SW480 (cell line): ENCODE data around the gene FBXW8.

Experiments used
- DNase-seq: peaks from one replicate; pipeline ENCODE4 v3.0.0-alpha.2; 2016; ENCODE audit warnings: low spot score

Gene FBXW8

GRCh38 chr12:117060246-117060928, 149.6 kb downstream of the FBXW8 start:
- DNase-seq: peak; percentile 63

- no peak for DNase-seq
Measured at GRCh38 chr12:117060929-117061305, 150.2 kb downstream of the FBXW8 start.

DNA sequence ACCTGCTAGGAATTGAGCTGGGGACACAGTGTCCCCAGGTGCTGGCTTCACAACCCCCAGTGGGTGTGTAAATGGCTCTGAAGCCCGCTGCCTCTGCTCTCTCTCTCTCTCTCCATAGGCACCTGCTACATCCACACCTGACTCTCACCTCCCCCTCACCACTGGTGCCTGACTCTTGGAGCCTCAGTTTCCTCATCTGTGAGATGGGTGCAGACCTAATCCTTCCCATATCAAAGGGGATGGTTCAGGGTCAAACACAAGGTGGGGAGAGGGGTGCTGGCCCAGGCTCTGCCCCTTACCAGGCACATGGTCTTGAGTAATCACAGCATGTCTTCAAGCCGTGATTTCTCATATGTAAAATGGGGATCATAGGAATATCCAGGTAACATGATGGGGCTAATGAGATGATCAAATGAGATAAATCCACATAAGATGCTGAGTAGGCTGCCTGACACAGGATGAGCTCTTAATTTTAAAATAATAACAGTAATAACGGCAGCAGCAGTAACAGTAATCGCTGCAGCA, 150.9 kb downstream of the FBXW8 start:
- DNase-seq: no peak

DNA sequence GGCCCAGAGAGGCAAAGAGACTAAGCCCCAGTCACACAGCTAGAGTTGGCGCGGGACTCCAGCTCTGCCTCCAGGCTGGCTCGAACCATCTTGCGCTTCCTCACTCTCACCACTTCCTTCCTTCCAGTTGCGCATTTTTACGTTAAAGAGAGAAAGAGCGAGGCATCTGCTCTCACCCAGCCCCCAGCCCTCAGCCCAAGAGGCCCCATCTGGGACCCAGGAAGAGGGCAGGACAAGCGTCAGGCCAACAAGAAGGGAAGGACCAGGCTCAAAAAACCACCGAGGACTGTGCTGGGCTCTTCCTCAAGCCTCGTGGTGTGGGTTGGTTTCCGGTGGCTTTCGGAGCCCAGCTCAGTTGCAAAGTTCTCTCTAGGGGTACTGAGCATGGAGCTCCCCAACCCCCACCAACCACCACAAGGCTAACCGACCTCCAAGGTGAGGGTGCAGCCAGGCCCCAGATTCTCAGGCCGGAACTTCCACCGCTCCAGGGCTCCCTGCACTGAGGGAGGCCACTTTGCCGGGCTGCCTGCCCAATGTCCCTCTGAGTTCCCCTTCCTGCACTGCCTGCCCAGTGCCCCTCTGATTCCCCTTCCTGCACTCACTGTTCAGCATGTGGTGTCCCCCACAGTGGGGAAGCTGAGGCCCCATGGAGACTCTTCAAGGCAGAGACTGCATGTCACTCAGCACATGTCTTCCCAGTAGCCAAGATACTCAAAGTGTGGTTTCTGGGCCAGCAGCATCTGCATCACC, 152.6 kb downstream of the FBXW8 start:
- no peak for DNase-seq

GRCh38 chr12:117064049-117064448, 153.3 kb downstream of the FBXW8 start:
- DNase-seq: no peak

GRCh38 chr12:117064596-117064995, 153.8 kb downstream of the FBXW8 start:
- no peak for DNase-seq

- DNase-seq: no peak
Measured at GRCh38 chr12:117067016-117067415, 156.3 kb downstream of the FBXW8 start.

- DNase-seq: no peak
Measured at GRCh38 chr12:117067638-117068037, 156.9 kb downstream of the FBXW8 start.

DNA sequence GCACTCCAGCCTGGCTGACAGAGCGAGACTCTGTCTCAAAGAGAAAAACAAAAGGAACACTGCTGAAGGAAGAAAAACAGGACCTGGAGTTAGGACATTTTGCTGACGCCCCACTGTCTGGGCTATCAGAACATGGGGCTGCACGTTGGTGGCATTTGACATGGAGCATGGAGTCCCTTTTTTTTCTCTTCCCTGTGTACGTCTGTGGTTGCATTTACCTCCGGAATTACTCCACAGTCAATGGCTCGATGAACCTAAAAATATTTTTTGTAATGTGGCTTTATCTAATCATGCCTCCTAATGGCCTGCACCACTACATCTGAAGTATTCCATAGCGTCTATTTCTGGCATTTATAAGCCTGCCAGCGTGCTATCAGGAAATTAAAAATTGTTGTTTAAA, 157.7 kb downstream of the FBXW8 start:
- DNase-seq: no peak

DNA sequence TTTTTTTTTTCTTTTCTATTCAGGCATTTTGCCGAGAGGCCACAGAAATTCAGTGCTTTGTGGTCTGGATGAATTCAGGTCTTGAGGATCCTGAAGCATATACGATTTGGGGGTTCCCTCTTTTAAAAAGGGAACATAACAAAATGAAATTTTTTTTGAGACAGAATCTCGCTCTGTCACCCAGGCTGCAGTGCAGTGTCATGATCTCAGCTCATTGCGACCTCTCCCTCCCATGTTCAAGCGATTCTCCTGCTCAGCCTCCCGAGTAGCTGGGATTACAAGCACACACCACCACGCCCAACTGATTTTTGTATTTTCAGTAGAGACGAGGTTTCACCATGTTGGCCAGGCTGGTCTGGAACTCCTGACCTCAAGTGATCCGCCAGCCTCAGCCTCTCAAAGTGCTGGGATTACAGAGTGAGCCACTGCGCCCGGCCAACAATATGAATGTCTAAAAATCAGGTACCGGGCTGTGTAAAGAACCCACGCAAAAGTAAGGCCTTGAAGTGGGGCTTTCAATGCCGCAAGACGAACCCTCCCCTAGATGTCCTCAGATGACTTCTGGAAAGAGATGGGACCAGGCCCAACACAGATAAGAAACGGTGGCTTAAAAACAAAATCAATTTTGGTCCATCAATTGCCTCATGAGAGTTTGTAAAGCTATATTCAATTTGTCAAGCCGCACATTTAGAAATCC, 158.5 kb downstream of the FBXW8 start:
- no peak for DNase-seq

DNA sequence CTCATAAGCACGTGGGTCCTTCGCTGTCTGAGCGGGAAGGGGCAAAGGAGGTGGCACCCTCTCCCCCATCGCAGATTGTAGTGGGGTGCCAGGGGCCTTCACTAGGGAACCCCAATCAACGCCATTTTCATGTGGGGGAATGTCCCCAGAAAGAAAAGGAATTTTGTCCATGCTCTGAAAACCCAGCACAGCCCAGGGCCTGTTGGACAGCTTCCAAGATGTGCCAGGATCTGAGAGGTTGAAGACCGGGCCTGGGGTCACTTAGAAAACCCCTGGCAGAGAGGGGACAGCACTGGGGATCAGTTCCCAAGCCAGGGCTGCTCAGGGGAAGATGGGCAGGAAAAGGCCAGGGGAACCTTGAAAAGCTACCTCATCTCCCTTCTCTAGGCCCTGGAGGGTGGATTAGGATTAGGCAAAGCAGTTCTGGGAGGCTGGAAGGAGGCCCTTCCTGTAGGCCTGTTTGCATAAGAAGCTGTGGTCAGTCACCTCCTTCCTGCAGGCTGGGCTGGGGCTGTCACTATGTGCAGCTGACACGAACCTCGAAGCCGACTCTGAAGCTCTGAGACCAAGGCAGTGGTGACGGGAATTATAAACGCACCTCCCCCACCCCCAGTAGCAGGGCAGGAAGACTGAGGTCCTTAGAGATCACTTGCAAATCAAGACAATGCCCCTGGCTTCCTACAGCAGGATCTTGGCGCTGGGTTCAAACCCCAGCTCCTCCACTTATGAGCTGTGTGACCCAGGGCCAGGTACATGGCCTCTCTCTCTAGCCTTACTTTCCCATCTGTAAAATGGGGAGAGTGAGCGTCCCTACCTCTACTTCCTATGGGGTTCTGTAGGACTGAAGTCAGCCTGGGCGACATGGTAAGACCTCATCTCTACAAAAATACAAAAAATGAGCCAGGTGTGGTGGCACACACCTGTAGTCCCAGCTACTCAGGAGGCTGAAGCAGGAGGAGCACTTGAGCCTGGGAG, 159.5 kb downstream of the FBXW8 start:
- no peak for DNase-seq

- DNase-seq: no peak
Measured at GRCh38 chr12:117071009-117071408, 160.3 kb downstream of the FBXW8 start.

GRCh38 chr12:117072106-117072505, 161.4 kb downstream of the FBXW8 start:
- no peak for DNase-seq

GRCh38 chr12:117072736-117073490, 162.2 kb downstream of the FBXW8 start:
- DNase-seq: no peak

DNA sequence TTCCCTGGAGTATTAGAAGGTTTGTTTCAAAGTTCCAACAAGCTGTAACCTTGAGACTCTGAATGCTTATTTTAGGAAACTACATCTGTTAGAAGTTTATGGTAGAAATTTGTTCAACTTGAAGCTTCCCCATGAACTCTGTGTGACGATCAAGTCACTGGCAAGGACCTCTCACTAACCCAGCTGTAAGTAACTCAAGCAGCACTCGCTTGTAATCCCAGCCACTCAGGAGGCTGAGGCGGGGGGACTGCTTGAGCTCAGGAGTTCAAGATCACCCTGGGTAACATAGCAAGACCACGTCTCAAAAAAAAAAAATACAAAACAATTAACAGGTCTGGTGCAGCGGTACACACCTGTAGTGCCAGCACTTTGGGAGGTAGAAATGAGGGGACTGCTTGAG, 162.9 kb downstream of the FBXW8 start:
- no peak for DNase-seq

DNA sequence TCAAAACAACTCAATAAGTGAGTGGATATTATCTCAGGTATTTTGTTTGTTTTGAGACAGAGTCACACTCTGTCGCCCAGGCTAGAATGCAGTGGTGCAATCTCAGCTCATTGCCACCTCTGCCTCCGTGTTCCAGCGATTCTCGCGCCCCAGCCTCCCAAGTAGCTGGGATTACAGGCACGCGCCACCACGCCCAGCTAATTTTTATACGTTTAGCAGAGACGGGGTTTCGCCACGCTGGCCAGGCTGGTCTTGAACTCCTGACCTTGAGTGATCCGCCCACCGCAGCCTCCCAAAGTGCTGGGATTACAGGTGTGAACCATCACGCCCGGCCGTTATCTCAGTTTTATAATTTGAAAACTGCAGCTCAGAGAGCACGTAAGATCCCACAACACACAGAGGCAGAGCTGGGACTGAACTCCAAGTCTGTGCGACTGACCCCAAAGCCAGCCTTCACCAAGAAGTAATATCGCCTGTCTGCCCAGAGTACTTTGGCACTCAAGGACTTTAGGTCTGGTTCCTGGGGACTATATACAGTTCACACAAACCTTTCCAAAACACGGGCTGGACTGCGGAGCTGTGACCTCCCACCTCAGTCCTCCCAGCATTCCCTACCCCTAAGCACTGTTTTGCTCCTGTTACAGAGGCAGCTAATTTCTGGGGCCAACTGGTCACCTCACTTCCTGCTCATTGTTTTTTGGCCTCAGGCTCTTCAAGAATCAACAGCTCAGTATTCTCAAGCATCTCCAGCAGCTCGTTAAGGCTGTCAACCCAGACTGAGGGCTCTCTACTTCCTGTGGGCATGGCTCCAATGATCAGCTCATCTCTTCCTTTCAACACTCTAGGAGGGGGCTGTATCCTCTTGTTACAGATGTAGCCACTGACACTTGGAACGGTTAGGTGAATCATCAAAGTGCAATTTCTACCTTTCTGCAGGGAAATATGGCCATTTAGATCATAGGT, 165.9 kb downstream of the FBXW8 start:
- no peak for DNase-seq

DNA sequence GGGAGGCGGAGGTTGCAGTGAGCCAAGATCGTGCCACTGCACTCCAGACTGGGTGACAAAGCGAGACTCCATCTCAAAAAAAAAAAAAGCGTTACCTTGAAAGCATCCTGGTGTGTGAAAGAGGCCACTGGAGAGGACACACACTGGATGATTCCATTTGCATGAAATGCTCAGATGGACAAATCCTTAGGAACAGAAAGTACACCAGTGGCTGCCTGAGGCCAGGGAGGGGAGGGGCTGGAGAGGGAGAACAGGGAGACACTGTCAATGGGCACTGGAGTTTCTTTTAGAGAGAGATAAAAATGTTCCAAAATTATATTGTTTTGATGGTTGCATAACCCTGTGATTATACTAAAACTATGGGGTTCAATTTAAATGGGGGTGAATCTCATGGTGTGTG, 168.7 kb downstream of the FBXW8 start:
- no peak for DNase-seq

- no peak for DNase-seq
Measured at GRCh38 chr12:117080661-117081144, 170.0 kb downstream of the FBXW8 start.
